ENCODE data around the gene GFOD1.

- TF ChIP-seq OSR1 (CRISPR knock-in tag; IDR thresholded peaks at IDR 0.05) = no peak
- TF ChIP-seq ZFP3 (CRISPR knock-in tag; IDR thresholded peaks at IDR 0.05) = peak; percentile 97
- TF ChIP-seq PPARA (CRISPR knock-in tag; IDR thresholded peaks at IDR 0.05; ENCODE audit: borderline replicate concordance) = no peak
- TF ChIP-seq, protein P1, sequence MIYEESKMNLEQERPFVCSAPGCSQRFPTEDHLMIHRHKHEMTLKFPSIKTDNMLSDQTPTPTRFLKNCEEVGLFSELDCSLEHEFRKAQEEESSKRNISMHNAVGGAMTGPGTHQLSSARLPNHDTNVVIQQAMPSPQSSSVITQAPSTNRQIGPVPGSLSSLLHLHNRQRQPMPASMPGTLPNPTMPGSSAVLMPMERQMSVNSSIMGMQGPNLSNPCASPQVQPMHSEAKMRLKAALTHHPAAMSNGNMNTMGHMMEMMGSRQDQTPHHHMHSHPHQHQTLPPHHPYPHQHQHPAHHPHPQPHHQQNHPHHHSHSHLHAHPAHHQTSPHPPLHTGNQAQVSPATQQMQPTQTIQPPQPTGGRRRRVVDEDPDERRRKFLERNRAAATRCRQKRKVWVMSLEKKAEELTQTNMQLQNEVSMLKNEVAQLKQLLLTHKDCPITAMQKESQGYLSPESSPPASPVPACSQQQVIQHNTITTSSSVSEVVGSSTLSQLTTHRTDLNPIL (CRISPR knock-in tag; IDR thresholded peaks at IDR 0.05; ENCODE audit: low read depth) = no peak
- no peak for TF ChIP-seq ZNF70 (CRISPR knock-in tag; IDR thresholded peaks at IDR 0.05)
- TF ChIP-seq ESRRG (CRISPR knock-in tag; IDR thresholded peaks at IDR 0.05) = no peak
- TF ChIP-seq ZFP30 (CRISPR knock-in tag; IDR thresholded peaks at IDR 0.05) = no peak
Measured at GRCh38 chr6:13372688-13373487, 114.5 kb downstream of the GFOD1 start.

Data from SK-N-SH treated with all-trans-retinoic acid at 6 μM for 48 hours (cell line).